IPS-18a (cell line): ENCODE measurements around the gene PTGR1.

ENCODE experiments used
- H3K27ac ChIP-seq: one replicate; pipeline ENCODE4 v1.5.1; 2013; ENCODE audit warnings: low read length
- H3K27me3 ChIP-seq: one replicate; pipeline ENCODE4 v1.6.1; 2013; ENCODE audit warnings: mild to moderate bottlenecking, low read length; ENCODE audit not compliant: control insufficient read depth, insufficient read depth
- H3K36me3 ChIP-seq: one replicate; pipeline ENCODE4 v1.6.1; 2013; ENCODE audit warnings: low read depth, low read length; ENCODE audit not compliant: control insufficient read depth
- H3K4me1 ChIP-seq: one replicate; pipeline ENCODE4 v1.6.1; 2013; ENCODE audit warnings: low read depth, low read length; ENCODE audit not compliant: control insufficient read depth
- H3K4me3 ChIP-seq: one replicate; pipeline ENCODE4 v1.5.1; 2013; ENCODE audit warnings: low read length
- H3K9ac ChIP-seq: one replicate; pipeline ENCODE4 v1.6.1; 2013; ENCODE audit warnings: mild to moderate bottlenecking, low read length, moderate library complexity
- H3K9me3 ChIP-seq: one replicate; pipeline ENCODE4 v1.6.1; 2013; ENCODE audit warnings: low read depth, low read length; ENCODE audit not compliant: control insufficient read depth

PTGR1 gene

DNA sequence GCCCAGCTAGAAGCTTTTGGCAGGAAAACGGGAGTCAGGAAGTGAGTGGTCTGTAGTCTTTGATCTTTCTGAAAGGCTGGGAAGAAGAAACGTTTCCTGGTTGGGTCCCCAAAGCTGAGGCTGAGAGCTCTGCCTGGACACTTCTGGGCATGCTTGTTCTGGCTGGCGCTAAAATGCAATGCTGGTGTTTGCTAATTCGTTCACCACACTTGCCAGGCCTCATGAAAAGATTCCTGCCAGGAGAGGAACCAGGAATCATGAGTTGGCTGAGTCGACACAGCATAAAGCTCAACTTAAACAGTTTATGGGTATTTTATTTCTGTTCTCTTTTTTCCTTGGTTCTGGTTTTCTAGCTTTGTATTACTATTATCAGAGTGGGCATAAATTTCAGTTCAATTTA lies 10.7 kb upstream of the PTGR1 start:
- H3K9me3 ChIP-seq, result no peaks in the 10 kb centered on the region
- no peak overlapping the region for H3K27ac ChIP-seq
- no peak overlapping the region for H3K4me3 ChIP-seq

DNA sequence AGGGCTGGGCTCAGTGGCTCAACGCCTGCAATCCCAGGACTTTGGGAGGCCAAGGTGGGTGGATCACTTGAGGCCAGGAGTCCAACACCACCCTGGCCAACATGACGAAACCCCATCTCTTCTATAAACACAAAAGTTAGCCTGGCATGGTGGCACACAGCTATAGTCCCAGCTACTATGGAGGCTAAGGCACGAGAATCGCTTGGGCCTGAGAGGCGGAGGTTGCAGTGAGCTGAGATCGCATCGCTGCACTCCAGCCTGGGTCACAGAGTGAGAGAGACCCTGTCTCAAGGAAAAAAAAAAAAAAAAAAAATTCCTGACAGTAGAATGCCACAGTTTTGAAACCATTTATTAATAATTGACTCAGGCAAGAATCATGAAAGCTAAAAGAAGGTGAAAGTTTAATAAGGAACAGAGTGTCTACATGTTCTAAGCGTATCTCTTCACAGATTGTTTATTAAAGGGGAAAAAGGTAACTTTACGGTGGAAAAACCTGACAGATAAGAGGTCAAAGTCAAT lies 5.7 kb upstream of the PTGR1 start:
- Histone ChIP-seq H3K36me3 (no peaks in the 10 kb centered on the region), H3K4me1 (no peaks in the 10 kb centered on the region), H3K27me3 (peaks cover 2% of the 10 kb centered on the region), H3K9ac (no peak overlapping the region), H3K9me3 (no peaks in the 10 kb centered on the region), H3K4me3 (no peak overlapping the region), H3K27ac (no peak overlapping the region)

More for the DNA sequence above, 10.7 kb upstream of the PTGR1 start:
- no peaks in the 10 kb centered on the region for H3K4me1 ChIP-seq
- H3K36me3 ChIP-seq, result no peaks in the 10 kb centered on the region
- no peak overlapping the region for H3K9ac ChIP-seq
- H3K27me3 ChIP-seq, result no peaks in the 10 kb centered on the region

DNA sequence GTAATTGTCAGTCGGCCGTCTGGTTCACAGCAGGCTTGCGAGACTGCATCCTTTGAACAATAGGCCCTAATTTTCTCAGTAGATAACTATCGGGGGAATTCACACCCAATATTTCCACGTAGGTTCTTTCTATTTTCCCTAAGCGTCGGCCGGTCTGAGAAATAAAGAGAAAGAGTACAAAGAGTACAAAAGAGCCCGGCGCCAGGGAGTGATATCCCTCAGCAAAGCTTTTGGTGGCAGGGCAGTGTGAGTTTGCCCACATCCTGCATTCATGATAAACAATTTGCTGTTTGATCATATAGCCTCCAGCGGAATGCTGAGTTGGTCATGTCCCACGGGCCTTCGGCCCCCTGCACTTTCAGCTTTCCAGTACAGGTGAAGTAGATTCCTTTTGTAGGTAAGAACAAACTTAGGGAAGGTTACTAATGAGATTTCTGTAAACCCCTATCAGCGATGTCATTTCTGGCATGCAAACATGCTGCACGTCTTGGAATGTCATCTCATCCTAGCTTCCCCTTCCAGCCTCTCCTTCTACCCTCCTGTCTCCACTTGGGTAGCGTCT lies 4.7 kb upstream of the PTGR1 start:
- H3K4me1 ChIP-seq, result no peaks in the 10 kb centered on the region
- H3K36me3 ChIP-seq, result no peaks in the 10 kb centered on the region
- H3K27ac ChIP-seq, result no peak overlapping the region
- H3K9ac ChIP-seq, result no peak overlapping the region
- H3K9me3 ChIP-seq, result no peaks in the 10 kb centered on the region
- no peak overlapping the region for H3K4me3 ChIP-seq
- peaks cover 4% of the 10 kb centered on the region for H3K27me3 ChIP-seq

DNA sequence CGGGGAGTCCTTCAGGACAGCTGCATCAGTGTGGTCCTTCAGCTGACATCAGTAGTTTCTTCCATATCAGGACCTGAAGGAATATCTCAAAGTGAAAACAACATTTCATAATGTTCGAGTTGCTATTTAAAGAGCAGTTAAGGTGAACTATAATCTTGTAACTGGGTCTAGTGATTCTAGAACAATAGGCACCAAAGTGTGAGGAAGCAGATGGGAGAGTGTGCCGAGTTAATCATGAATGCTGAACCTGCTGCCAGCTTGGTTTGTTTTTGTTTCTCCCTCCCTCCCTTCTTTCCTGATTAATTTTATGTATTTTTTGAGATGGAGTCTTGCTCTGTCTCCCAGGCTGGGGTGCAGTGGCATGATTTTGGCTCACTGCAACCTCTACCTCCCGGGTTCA lies 3.6 kb upstream of the PTGR1 start:
- H3K27me3 ChIP-seq, result peaks cover 8% of the 10 kb centered on the region
- no peak overlapping the region for H3K27ac ChIP-seq
- no peaks in the 10 kb centered on the region for H3K36me3 ChIP-seq
- H3K4me3 ChIP-seq, result no peak overlapping the region
- no peaks in the 10 kb centered on the region for H3K9me3 ChIP-seq
- no peak overlapping the region for H3K9ac ChIP-seq
- no peaks in the 10 kb centered on the region for H3K4me1 ChIP-seq

DNA sequence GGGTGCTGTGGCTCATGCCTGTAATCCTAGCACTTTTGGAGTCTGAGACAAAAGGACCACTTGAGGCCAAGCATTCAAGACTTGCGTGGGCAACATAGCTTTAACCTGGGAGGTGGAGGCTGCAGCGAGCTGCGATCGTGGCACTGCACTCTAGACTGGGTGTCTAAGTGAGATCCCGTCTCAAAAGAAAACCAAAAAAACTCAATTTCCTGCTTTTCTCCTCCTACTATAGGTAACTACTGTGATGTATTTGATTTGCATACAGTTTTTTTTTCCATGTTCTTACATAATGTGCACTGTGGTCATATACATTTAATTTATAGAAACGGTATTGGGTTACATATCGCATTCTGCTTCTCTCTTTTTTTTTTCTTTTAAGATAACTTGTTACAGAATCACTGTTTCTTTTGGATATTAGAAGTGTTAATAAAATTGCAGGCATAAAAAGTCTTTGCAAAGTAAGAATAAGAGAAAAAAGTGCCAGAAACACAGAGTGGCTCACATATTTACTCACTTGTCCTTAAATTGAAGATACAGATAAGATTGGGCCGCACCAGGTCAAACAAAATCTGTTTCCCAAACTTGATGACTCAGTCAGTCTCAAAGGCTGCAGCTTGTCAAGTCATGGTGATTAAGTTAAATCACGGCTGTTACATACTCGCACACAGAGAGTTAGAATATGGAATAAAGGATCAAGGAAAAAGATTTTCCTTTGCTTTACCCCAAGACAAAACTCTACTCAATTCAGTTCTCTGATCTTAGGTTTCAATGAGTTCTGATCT lies 2.0 kb upstream of the PTGR1 start:
- H3K9ac ChIP-seq, result no peak overlapping the region
- H3K4me1 ChIP-seq, result peaks cover 3% of the 10 kb centered on the region
- H3K4me3 ChIP-seq, result no peak overlapping the region
- H3K27me3 ChIP-seq, result peaks cover 8% of the 10 kb centered on the region
- H3K9me3 ChIP-seq, result no peaks in the 10 kb centered on the region
- H3K36me3 ChIP-seq, result no peaks in the 10 kb centered on the region
- no peak overlapping the region for H3K27ac ChIP-seq

DNA sequence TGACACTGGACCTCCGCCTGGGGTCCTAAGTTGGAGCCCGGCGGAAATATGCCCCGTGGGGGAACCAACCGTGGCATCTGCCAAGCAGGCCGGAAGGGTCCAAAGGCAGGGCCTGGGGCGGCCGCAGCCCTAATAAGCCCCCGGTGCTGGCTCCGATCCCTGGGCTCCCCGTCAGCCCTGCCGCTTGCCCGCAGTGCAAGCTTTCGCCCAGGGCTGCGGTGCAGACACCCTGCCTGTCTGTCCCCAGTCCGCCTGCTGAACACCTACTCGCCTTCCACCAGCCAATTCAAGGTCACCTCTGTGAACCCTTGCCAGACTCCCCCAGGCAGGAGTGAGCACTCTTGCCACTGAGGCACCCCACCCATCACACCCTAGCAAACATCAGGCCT lies 502 bp upstream of the PTGR1 start:
- no peak overlapping the region for H3K27ac ChIP-seq
- peak overlapping the region; percentile 89 for H3K4me3 ChIP-seq
- peaks cover 6% of the 10 kb centered on the region for H3K36me3 ChIP-seq

DNA sequence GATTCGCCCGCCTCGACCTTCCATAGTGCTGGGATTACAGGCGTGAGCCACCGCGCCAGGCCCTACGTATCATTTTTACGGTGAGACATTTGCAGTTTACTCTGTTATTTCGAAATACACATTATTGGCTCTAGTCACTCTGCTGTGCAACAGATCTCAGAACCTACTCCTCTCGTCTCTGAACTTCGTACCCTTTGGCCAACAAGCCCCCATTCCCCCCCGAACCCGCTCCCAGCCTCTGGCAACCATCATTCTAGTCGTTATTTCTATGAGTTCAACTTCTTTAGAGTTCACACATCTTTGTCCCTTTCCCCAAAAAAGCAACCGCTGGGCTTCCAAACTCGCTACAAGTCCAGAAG lies 735 bp downstream of the PTGR1 start:
- H3K4me1 ChIP-seq, result peaks cover 3% of the 10 kb centered on the region
- peak overlapping the region; percentile 89 for H3K4me3 ChIP-seq
- H3K9me3 ChIP-seq, result no peaks in the 10 kb centered on the region
- H3K9ac ChIP-seq, result peak overlapping the region; percentile 59
- peaks cover 6% of the 10 kb centered on the region for H3K36me3 ChIP-seq
- no peak overlapping the region for H3K27ac ChIP-seq
- peaks cover 8% of the 10 kb centered on the region for H3K27me3 ChIP-seq

More for the DNA sequence above, 502 bp upstream of the PTGR1 start:
- Histone ChIP-seq H3K9me3 (no peaks in the 10 kb centered on the region), H3K4me1 (peaks cover 3% of the 10 kb centered on the region), H3K9ac (peak overlapping the region; percentile 59), H3K27me3 (peaks cover 8% of the 10 kb centered on the region)

DNA sequence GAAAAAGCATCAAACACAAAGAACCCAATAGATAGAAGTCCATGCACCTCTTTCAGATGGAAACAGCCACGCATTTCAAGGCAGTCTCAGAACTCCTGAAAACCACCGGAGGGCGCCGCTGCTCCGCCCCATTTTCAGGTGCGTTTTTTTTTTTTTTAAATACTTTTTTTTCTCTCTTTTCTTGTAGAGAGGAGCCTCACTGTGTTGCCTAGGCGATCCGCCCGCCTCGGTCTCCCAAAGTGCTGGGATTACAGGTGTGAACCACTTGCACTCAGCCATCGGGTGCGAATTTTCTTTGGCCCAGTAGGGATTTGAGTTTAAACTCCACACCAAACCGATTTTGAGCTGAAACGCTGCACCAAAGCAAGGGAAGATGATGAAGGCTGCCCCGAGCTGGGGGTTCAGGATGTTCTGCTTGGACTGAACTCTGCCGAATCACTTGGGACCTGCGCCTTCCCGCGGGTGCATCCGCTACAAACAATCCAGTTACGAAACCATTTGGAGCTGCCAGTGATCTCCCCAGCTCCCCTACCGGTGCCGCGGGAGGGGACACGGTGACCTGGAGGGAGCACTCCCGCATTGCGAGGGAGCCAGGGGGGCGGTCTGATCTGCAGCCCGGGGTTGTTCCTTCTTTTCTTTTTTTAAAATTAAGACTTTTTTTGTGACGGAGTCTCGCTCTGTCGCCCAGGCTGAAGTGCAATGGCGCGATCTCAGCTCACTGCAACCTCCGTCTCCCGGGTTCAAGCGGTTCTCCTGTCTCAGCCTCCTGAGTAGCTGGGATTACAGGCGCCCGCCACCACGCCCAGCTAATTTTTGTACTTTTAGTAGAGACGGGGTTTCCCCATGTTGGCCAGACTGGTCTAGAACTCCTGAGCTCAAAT lies 1.4 kb downstream of the PTGR1 start:
- Histone ChIP-seq H3K4me1 (peaks cover 3% of the 10 kb centered on the region), H3K4me3 (peak overlapping the region; percentile 89), H3K27ac (no peak overlapping the region), H3K36me3 (peaks cover 11% of the 10 kb centered on the region), H3K27me3 (peaks cover 8% of the 10 kb centered on the region), H3K9me3 (no peaks in the 10 kb centered on the region), H3K9ac (peak overlapping the region; percentile 59)

DNA sequence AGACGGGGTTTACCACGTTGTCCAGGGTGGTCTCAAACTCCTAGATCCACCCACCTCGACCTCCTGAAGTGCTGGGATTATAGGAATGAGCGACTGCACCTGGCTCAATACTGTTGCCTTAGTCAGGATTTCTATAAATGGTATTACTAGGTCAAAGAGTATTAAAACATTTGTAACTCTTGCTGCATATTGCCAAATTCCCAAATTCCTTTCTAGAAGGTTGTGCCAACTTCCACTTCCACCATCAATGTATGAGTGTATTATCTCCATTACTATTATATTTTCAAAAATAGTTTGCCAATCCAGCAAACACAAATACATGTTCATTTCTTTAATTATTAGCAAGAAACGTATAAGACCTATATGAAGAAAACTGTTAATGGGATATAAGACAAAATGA lies 10.6 kb downstream of the PTGR1 start:
- H3K4me1 ChIP-seq, result no peaks in the 10 kb centered on the region
- H3K36me3 ChIP-seq, result peaks cover 20% of the 10 kb centered on the region
- no peaks in the 10 kb centered on the region for H3K9me3 ChIP-seq
- no peak overlapping the region for H3K27ac ChIP-seq
- no peak overlapping the region for H3K4me3 ChIP-seq
- no peak overlapping the region for H3K9ac ChIP-seq
- H3K27me3 ChIP-seq, result no peaks in the 10 kb centered on the region

DNA sequence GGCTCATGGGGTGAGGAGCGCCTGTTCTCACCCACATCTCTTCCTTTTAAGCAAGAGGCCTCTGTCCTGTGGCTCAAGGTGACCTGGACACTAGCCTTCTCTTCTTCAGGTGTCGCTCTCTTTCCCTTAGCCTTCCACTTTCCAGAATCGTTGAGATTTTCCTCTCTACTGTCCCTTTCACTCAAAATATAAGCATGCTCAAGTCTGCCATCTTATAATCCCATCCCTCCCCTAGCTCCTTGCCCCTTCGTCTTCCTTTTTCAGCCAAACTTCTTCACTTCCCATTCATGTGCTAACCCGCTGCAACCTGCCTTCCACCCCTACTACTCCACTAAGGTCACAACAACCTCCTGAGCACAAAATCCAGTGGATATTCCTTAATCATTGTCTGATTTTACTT lies 13.1 kb downstream of the PTGR1 start:
- Histone ChIP-seq H3K4me1 (no peaks in the 10 kb centered on the region), H3K27ac (no peak overlapping the region), H3K36me3 (peaks cover 26% of the 10 kb centered on the region)

DNA sequence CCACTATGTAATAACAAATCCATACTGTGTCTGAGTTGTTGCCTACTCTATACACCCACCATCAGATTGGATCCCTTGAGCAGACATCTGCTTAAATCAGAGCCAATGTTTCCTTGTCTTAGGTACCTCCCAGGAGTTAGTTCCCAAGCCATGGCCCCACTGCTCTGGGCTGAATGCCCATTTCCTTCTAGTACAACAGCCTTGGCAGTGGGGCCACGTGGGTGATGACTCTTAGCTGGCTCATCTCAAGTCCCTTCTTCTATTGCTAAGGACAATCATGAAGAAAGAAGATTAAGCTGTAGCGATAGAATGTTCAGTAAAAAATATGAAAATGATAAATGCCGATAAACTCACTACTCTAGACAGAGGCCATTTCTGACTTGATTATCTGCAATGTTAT lies 16.6 kb downstream of the PTGR1 start:
- Histone ChIP-seq H3K27me3 (no peaks in the 10 kb centered on the region), H3K4me3 (no peak overlapping the region), H3K9me3 (no peaks in the 10 kb centered on the region), H3K27ac (no peak overlapping the region), H3K9ac (no peak overlapping the region), H3K4me1 (no peaks in the 10 kb centered on the region), H3K36me3 (peaks cover 40% of the 10 kb centered on the region)

More for the DNA sequence above, 13.1 kb downstream of the PTGR1 start:
- no peaks in the 10 kb centered on the region for H3K27me3 ChIP-seq
- H3K9me3 ChIP-seq, result no peaks in the 10 kb centered on the region
- H3K9ac ChIP-seq, result no peak overlapping the region
- H3K4me3 ChIP-seq, result no peak overlapping the region
